HEK293 (cell line): ENCODE results near the gene TUBG1.
A peak's percentile ranks its signal among the peaks of the same experiment; 100 is the strongest.

Source experiments
- CTCF ChIP-seq: fragments of 450-650 bp; formaldehyde crosslinking; IDR thresholded peaks from 2 replicates; pipeline ENCODE4 v1.5.1; 2016; ENCODE audit warnings: missing biosample characterization, missing genetic modification characterization
- ZNF692 ChIP-seq: fragments of 450-650 bp; formaldehyde crosslinking; IDR thresholded peaks from 2 replicates; pipeline ENCODE4 v1.5.1; 2016; ENCODE audit warnings: missing biosample characterization, missing genetic modification characterization

- TF ChIP-seq CTCF (tag by site-specific recombination) (peak; percentile 90), ZNF692 (tag by site-specific recombination) (no peak)
Observed at GRCh38 chr17:42618442-42619150, 9.1 kb downstream of the TUBG1 start.
